H1 (cell line): ENCODE results near the gene TIGD6.

ENCODE experiments used
- EP300 ChIP-seq, 2 experiments: IDR thresholded peaks; 1 replicate in 1 of 2; 2 replicates in 1 of 2; pipeline ENCODE4 v1.6.1; 2011 to 2012; ENCODE audit warnings: low read depth in 2 of 2, low read length in 2 of 2, mild to moderate bottlenecking in 2 of 2, borderline replicate concordance in 1 of 2, inconsistent platforms in 1 of 2, moderate library complexity in 1 of 2
- RBBP5 ChIP-seq: IDR thresholded peaks from 2 replicates; pipeline ENCODE4 v1.7.1; 2012; ENCODE audit warnings: low read depth, mild to moderate bottlenecking, inconsistent platforms, low read length, moderate library complexity, borderline replicate concordance
- SUZ12 ChIP-seq: fragments of 200-600 bp; sonication (generic); IDR thresholded peaks from 2 replicates; pipeline ENCODE4 v1.6.1; 2012; ENCODE audit warnings: mild to moderate bottlenecking, inconsistent platforms, low read length, moderate library complexity, mixed read lengths
- TF ChIP-seq, protein P1 (sequence below): IDR thresholded peaks from 2 replicates; pipeline ENCODE4 v1.6.1; 2011; ENCODE audit warnings: low read length, improper control_type of control experiment
- TF ChIP-seq, protein P2 (sequence below), 3 experiments: IDR thresholded peaks; 1 replicate in 2 of 3; 2 replicates in 1 of 3; pipeline versions ENCODE4 v1.5.1 to v1.6.1; 2011; ENCODE audit warnings: low read length in 3 of 3, mild to moderate bottlenecking in 3 of 3, inconsistent platforms in 2 of 3, low read depth in 1 of 3, moderate library complexity in 1 of 3; ENCODE audit not compliant: insufficient read depth in 1 of 3; ENCODE audit errors: control extremely low read depth in 1 of 3
- TF ChIP-seq, protein P3 (sequence below): IDR thresholded peaks from 2 replicates; pipeline ENCODE4 v1.6.1; 2012; ENCODE audit warnings: inconsistent platforms

DNA sequence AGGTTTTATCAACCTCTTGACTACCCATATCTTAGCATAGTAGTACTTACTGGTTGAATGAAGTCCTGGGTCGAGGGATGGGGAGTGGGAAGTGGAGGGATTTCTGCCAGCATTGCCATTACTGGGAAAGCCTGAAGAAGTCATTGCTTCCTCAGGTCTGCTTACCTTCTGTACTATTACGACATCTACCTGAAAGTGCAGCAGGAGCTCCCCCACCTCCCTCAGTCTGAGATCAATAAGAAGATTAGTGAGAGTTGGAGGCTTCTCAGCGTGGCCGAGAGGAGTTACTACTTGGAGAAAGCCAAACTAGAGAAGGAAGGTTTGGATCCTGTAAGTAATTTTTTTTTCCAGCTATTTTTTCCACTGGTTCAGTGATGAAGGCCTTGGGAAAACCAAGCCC is 5.9 kb upstream of the TIGD6 start:
- TF ChIP-seq SUZ12 (no peak), EP300 (IDR thresholded peaks at IDR 0.05; ENCODE audit: borderline replicate concordance in 1 of 2, low read depth in 2 of 2, low read length in 2 of 2) (no peak), RBBP5 (no peak)
- TF ChIP-seq, protein P1, sequence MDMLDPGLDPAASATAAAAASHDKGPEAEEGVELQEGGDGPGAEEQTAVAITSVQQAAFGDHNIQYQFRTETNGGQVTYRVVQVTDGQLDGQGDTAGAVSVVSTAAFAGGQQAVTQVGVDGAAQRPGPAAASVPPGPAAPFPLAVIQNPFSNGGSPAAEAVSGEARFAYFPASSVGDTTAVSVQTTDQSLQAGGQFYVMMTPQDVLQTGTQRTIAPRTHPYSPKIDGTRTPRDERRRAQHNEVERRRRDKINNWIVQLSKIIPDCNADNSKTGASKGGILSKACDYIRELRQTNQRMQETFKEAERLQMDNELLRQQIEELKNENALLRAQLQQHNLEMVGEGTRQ, result no peak
- TF ChIP-seq, protein P2, sequence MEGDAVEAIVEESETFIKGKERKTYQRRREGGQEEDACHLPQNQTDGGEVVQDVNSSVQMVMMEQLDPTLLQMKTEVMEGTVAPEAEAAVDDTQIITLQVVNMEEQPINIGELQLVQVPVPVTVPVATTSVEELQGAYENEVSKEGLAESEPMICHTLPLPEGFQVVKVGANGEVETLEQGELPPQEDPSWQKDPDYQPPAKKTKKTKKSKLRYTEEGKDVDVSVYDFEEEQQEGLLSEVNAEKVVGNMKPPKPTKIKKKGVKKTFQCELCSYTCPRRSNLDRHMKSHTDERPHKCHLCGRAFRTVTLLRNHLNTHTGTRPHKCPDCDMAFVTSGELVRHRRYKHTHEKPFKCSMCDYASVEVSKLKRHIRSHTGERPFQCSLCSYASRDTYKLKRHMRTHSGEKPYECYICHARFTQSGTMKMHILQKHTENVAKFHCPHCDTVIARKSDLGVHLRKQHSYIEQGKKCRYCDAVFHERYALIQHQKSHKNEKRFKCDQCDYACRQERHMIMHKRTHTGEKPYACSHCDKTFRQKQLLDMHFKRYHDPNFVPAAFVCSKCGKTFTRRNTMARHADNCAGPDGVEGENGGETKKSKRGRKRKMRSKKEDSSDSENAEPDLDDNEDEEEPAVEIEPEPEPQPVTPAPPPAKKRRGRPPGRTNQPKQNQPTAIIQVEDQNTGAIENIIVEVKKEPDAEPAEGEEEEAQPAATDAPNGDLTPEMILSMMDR (IDR thresholded peaks at IDR 0.05; ENCODE audit: control extremely low read depth in 1 of 3, insufficient read depth in 1 of 3, low read depth in 1 of 3, low read length in 3 of 3), result no peak
- TF ChIP-seq, protein P3, sequence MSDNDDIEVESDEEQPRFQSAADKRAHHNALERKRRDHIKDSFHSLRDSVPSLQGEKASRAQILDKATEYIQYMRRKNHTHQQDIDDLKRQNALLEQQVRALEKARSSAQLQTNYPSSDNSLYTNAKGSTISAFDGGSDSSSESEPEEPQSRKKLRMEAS, result no peak
